Breast epithelium (tissue), 3 donors: ENCODE measurements around the gene SPNS3.

Experiments used
- POLR2A ChIP-seq: fragments of 450-650 bp; IDR thresholded peaks from one replicate; pipeline ENCODE4 v1.6.1; 2016; ENCODE audit warnings: antibody characterized with exemption, mild to moderate bottlenecking, moderate library complexity
- POLR2AphosphoS5 ChIP-seq, 3 donors: sonication (generic); formaldehyde crosslinking; IDR thresholded peaks; one replicate each; pipeline ENCODE4 v1.6.1; 2017; ENCODE audit warnings: antibody characterized with exemption in 3 of 3
- TF ChIP-seq, protein P1 (sequence below), 3 donors: fragments of 450-650 bp; IDR thresholded peaks; one replicate each; pipeline ENCODE4 v1.5.1; 2016 to 2017; ENCODE audit warnings: antibody characterized with exemption in 3 of 3, mild to moderate bottlenecking in 3 of 3, moderate library complexity in 3 of 3

DNA sequence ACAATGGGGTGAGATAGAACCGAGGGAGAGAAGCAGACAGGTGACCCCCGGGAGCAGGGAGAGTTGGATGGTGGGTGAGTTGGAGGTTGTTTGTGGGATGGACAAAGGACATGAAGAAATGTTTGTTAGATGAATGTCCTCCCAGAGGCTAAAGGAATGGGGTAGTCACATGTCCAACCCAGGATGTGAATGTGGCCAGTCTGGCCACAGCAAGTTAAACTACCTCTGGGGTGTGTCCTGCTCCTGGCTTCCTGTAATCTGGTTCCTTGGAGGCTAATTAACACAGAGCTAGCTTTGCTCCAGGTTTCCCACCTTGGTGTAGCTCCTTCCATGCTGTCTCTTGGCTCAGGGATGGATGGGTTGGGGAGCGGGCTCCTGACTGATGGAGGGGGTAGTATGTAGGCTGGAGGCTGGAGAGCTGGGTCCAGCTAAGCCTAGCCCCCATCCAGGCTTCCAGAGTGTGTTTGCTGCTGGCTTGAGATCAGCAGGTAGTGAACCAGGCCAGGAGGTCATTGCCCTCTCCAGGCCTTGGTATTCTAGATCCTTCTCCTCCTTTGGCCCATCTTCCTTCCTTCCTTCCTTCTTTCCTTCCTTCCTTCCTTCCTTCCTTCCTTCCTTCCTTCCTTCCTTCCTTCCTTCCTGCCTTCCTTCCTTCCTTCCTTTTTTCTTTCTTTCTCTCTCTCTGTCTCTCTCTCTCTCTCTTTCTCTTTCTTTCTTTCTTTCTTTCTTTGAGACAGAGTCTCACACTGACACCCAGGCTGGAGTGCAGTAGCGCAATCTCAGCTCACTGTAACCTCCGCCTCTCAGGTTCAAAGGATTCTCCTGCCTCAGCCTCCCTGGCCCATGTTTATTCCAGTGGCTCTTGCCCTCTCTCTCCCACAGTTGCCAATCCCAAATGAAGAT, 39.3 kb upstream of the SPNS3 start:
- TF ChIP-seq, protein P1, sequence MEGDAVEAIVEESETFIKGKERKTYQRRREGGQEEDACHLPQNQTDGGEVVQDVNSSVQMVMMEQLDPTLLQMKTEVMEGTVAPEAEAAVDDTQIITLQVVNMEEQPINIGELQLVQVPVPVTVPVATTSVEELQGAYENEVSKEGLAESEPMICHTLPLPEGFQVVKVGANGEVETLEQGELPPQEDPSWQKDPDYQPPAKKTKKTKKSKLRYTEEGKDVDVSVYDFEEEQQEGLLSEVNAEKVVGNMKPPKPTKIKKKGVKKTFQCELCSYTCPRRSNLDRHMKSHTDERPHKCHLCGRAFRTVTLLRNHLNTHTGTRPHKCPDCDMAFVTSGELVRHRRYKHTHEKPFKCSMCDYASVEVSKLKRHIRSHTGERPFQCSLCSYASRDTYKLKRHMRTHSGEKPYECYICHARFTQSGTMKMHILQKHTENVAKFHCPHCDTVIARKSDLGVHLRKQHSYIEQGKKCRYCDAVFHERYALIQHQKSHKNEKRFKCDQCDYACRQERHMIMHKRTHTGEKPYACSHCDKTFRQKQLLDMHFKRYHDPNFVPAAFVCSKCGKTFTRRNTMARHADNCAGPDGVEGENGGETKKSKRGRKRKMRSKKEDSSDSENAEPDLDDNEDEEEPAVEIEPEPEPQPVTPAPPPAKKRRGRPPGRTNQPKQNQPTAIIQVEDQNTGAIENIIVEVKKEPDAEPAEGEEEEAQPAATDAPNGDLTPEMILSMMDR (IDR thresholded peaks at IDR 0.05): no peak
- TF ChIP-seq POLR2AphosphoS5 (IDR thresholded peaks at IDR 0.05): no peak
- TF ChIP-seq POLR2A: no peak
